IMR-90 (cell line): Measurements from ENCODE around the gene ACOT7. TPM values are rescaled to one million over a fixed set of nuclear protein-coding genes. Genes with fewer than 3 reads are reported as not detected.

Experiments used
- ATAC-seq: fragments of 200-7000 bp; cut with Tn5 transposase; 2 replicates; pipeline ENCODE4 v1.9.1; 2020; ENCODE audit warnings: low read depth, mild to moderate bottlenecking, moderate library complexity
- BruUV-seq: library from RNA; stranded (reverse); fragments of 400-500 nt; replicated peaks from 2 replicates; lab custom pipeline; 2021; lab: Mats Ljungman, UMichigan
- CTCF ChIA-PET: fragments of 300-600 bp; formaldehyde crosslinking; extraction: SDS; loops from one replicate; lab custom pipeline; 2021; ENCODE audit warnings: antibody characterized with exemption; lab: Yijun Ruan, JAX
- POLR2A ChIA-PET: fragments of 300-600 bp; sonication (Branson Sonifier 250); formaldehyde crosslinking; loops from one replicate; lab custom pipeline; 2022; ENCODE audit warnings: antibody characterized with exemption; ENCODE audit not compliant: unreplicated experiment; lab: Charles Lee
- DNase-seq: peaks from one replicate; pipeline ENCODE4 v3.0.0; 2013
- H2AFZ ChIP-seq: replicated peaks from 2 replicates; pipeline ENCODE3; 2013; ENCODE audit warnings: low read length, mild to moderate bottlenecking; ENCODE audit not compliant: poor library complexity
- H2AK5ac ChIP-seq: 2 replicates; pipeline ENCODE4 v1.6.1; 2013; ENCODE audit warnings: low read depth, low read length, inconsistent platforms
- H2AK9ac ChIP-seq: replicated peaks from 2 replicates; pipeline ENCODE3; 2013; ENCODE audit warnings: mild to moderate bottlenecking, low read depth, low read length, moderate library complexity; ENCODE audit not compliant: poor library complexity
- H2BK120ac ChIP-seq: 2 replicates; pipeline ENCODE4 v1.6.1; 2013; ENCODE audit warnings: low read depth, low read length, inconsistent platforms
- H2BK15ac ChIP-seq: 3 replicates; pipeline ENCODE4 v1.6.1; 2013; ENCODE audit warnings: low read depth, low read length, inconsistent platforms
- H2BK20ac ChIP-seq: 2 replicates; pipeline ENCODE4 v1.6.1; 2013; ENCODE audit warnings: low read depth, mild to moderate bottlenecking, inconsistent platforms, low read length, moderate library complexity
- H2BK5ac ChIP-seq: 2 replicates; pipeline ENCODE4 v1.6.1; 2013; ENCODE audit warnings: mild to moderate bottlenecking, low read depth, low read length, inconsistent platforms; ENCODE audit not compliant: poor library complexity, severe bottlenecking
- H3K14ac ChIP-seq: replicated peaks from 2 replicates; pipeline ENCODE4 v1.6.1; 2013; ENCODE audit warnings: low read depth, low read length, inconsistent platforms
- H3K18ac ChIP-seq: 2 replicates; pipeline ENCODE4 v1.6.1; 2013; ENCODE audit warnings: low read depth, low read length, control low read depth
- H3K23ac ChIP-seq: 2 replicates; pipeline ENCODE4 v1.6.1; 2013; ENCODE audit warnings: low read depth, low read length, inconsistent platforms
- H3K27ac ChIP-seq: 2 replicates; pipeline ENCODE4 v1.5.1; 2013; ENCODE audit warnings: mild to moderate bottlenecking, control low read depth, low read length; ENCODE audit not compliant: insufficient read depth
- H3K27me3 ChIP-seq: 2 replicates; pipeline ENCODE4 v1.6.1; 2013; ENCODE audit warnings: low read length; ENCODE audit not compliant: control insufficient read depth, insufficient read depth
- H3K36me3 ChIP-seq: 2 replicates; pipeline ENCODE4 v1.6.1; 2013; ENCODE audit warnings: low read length, mixed read lengths; ENCODE audit not compliant: control insufficient read depth, insufficient read depth
- H3K4ac ChIP-seq: 2 replicates; pipeline ENCODE4 v1.6.1; 2013; ENCODE audit warnings: low read depth, low read length, inconsistent platforms
- H3K4me1 ChIP-seq: 2 replicates; pipeline ENCODE4 v1.6.1; 2013; ENCODE audit warnings: low read length, mixed read lengths; ENCODE audit not compliant: control insufficient read depth, insufficient read depth
- H3K4me2 ChIP-seq: 2 replicates; pipeline ENCODE4 v1.6.1; 2013; ENCODE audit warnings: low read depth, mild to moderate bottlenecking, control low read depth, low read length, moderate library complexity
- H3K4me3 ChIP-seq: 2 replicates; pipeline ENCODE4 v1.5.1; 2013; ENCODE audit warnings: low read depth, mild to moderate bottlenecking, control low read depth, low read length, moderate library complexity; ENCODE audit not compliant: insufficient read depth
- H3K56ac ChIP-seq: 2 replicates; pipeline ENCODE4 v1.6.1; 2013; ENCODE audit warnings: low read length, inconsistent platforms; ENCODE audit not compliant: insufficient read depth; ENCODE audit errors: extremely low read depth
- H3K79me1 ChIP-seq, 2 experiments: 2 replicates each; pipeline ENCODE4 v1.6.1; 2013; ENCODE audit warnings: low read length in 2 of 2, inconsistent platforms in 1 of 2, low read depth in 1 of 2
- H3K9ac ChIP-seq: 2 replicates; pipeline ENCODE4 v1.6.1; 2013; ENCODE audit warnings: low read depth, low read length, control low read depth
- H3K9me1 ChIP-seq: 2 replicates; pipeline ENCODE4 v1.6.1; 2013; ENCODE audit warnings: low read length, inconsistent platforms; ENCODE audit not compliant: insufficient read depth
- H3K9me3 ChIP-seq: 2 replicates; pipeline ENCODE4 v1.6.1; 2013; ENCODE audit warnings: low read length; ENCODE audit not compliant: control insufficient read depth, insufficient read depth
- H4K20me1 ChIP-seq: 2 replicates; pipeline ENCODE4 v1.6.1; 2013; ENCODE audit warnings: low read length, inconsistent platforms; ENCODE audit not compliant: insufficient read depth
- H4K5ac ChIP-seq: 2 replicates; pipeline ENCODE4 v1.6.1; 2013; ENCODE audit warnings: mild to moderate bottlenecking, low read depth, low read length, control low read depth
- H4K8ac ChIP-seq, 2 experiments: 2 replicates each; pipeline ENCODE4 v1.6.1; 2013; ENCODE audit warnings: low read depth in 2 of 2, low read length in 2 of 2, control low read depth in 1 of 2, inconsistent platforms in 1 of 2
- H4K91ac ChIP-seq: 2 replicates; pipeline ENCODE4 v1.6.1; 2013; ENCODE audit warnings: low read depth, low read length, inconsistent platforms; ENCODE audit not compliant: insufficient read depth
- BHLHE40 ChIP-seq: fragments of 150-350 bp; IDR thresholded peaks from 2 replicates; pipeline ENCODE4 v1.6.1; 2016; ENCODE audit warnings: mild to moderate bottlenecking, low read depth, low read length
- CEBPB ChIP-seq: IDR thresholded peaks from 2 replicates; pipeline ENCODE4 v1.6.1; 2012; ENCODE audit warnings: low read depth, low read length, improper control_type of control experiment
- CHD1 ChIP-seq: IDR thresholded peaks from 2 replicates; pipeline ENCODE4 v1.6.1; 2012; ENCODE audit warnings: low read depth, low read length, improper control_type of control experiment
- ELK1 ChIP-seq: fragments of 150-350 bp; IDR thresholded peaks from 2 replicates; pipeline ENCODE4 v1.6.1; 2016; ENCODE audit warnings: low read depth, mild to moderate bottlenecking, low read length, moderate library complexity, borderline replicate concordance
- FOS ChIP-seq: fragments of 150-350 bp; IDR thresholded peaks from 2 replicates; pipeline ENCODE4 v1.6.1; 2016; ENCODE audit warnings: low read depth, low read length
- MAFK ChIP-seq: IDR thresholded peaks from 2 replicates; pipeline ENCODE4 v1.6.1; 2012; ENCODE audit warnings: low read depth, low read length, improper control_type of control experiment
- RCOR1 ChIP-seq: IDR thresholded peaks from 2 replicates; pipeline ENCODE4 v1.6.1; 2012; ENCODE audit warnings: mild to moderate bottlenecking, low read length, improper control_type of control experiment; ENCODE audit not compliant: insufficient replicate concordance
- SMC3 ChIP-seq: fragments of 150-350 bp; IDR thresholded peaks from 2 replicates; pipeline ENCODE4 v1.6.1; 2016; ENCODE audit warnings: low read depth, mild to moderate bottlenecking, antibody characterized with exemption, low read length, moderate library complexity
- whole genome bisulfite sequencing, 2 experiments: methylation state at CpG; one replicate each; pipeline versions ENCODE4 v1.1.5 to v1.1.7; 2013; ENCODE audit warnings: missing lambda C conversion rate in 2 of 2; ENCODE audit not compliant: insufficient read length in 1 of 2; ENCODE audit errors: extremely low coverage in 2 of 2; 5-methylcytosine and 5-hydroxymethylcytosine counted together
- dilution Hi-C: fragments of 300-500 bp; cut with HindIII; formaldehyde crosslinking; loops from one replicate; pipeline ENCODE4 v1.14.3; 2018; ENCODE audit warnings: low sequenced_read_pairs; ENCODE audit not compliant: unreplicated experiment
- in situ Hi-C: fragments of 300-500 bp; cut with MboI; formaldehyde crosslinking; loops from 3 replicates; pipeline ENCODE4 v1.14.3; 2019; ENCODE audit warnings: low sequenced_read_pairs, inconsistent platforms, mixed read lengths
- intact Hi-C: fragments of 100-400 bp; cut with micrococcal nuclease; formaldehyde crosslinking; loops from 2 replicates; pipeline ENCODE4 v1.10.0; 2022
- polyA plus RNA-seq, 3 experiments: library from polyadenylated mRNA; depleted of rRNA; stranded (reverse); fragments of >200 nt; gene quantifications; 2 replicates each; pipeline ENCODE4 v1.2.3, GENCODE V29; 2012; ENCODE audit warnings: low replicate concordance in 1 of 3
- total RNA-seq: library from RNA; depleted of rRNA; stranded (reverse); fragments of >200 nt; gene quantifications from 2 replicates; pipeline ENCODE4 v1.2.3, GENCODE V29; 2012

Gene ACOT7
- total and polyA plus RNA-seq, 2 of the 4 experiments (the other 2 are of a cell fraction), result 51.6 to 242 TPM

GRCh38 chr1:6285336-6285735, 108.2 kb downstream of the ACOT7 start:
- Histone ChIP-seq H3K27me3 (no peaks in the 10 kb centered on the region), H3K27ac (no peak overlapping the region), H2BK5ac (no peak overlapping the region), H4K91ac (no peak overlapping the region), H3K4me2 (no peak overlapping the region), H4K5ac (no peak overlapping the region), H3K56ac (no peak overlapping the region; the same call in 1 of the 2 replicates), H3K9me1 (no peaks in the 10 kb centered on the region), H3K9me3 (no peaks in the 10 kb centered on the region), H3K79me1 (no peaks in the 10 kb centered on the region; a peak in 1 of 4 replicates), H3K4me3 (no peak overlapping the region), H4K8ac (no peak overlapping the region), H2BK120ac (no peak overlapping the region), H3K4me1 (peaks cover 4% of the 10 kb centered on the region; the same call in 1 of the 2 replicates), H2AK5ac (no peak overlapping the region), H3K14ac (no peak overlapping the region), H2BK15ac (no peak overlapping the region), H2AK9ac (no peak overlapping the region), H3K4ac (no peak overlapping the region), H3K9ac (no peak overlapping the region), H3K36me3 (peaks cover 3% of the 10 kb centered on the region; the same call in 1 of the 2 replicates), H3K18ac (no peak overlapping the region), H2BK20ac (no peak overlapping the region), H3K23ac (no peak overlapping the region), H2AFZ (no peak overlapping the region), H4K20me1 (no peaks in the 10 kb centered on the region)
- dilution Hi-C loops, result no loop called here
- no peak for TF ChIP-seq RCOR1
- TF ChIP-seq MAFK, result no peak
- no peak for TF ChIP-seq CHD1
- no peak for TF ChIP-seq ELK1
- TF ChIP-seq SMC3, result no peak
- no peak for TF ChIP-seq FOS
- no peak for TF ChIP-seq CEBPB
- TF ChIP-seq BHLHE40, result no peak
- in situ Hi-C loops, result no loop called here
- no TSS peak for BruUV-seq
- WGBS, 2 experiments, result no CpG with 5 or more reads among the region's 11 CpGs
- ATAC-seq (no peak), DNase-seq (no peak)
- ChIA-PET CTCF (no interaction called here), POLR2A (no interaction called here)
- intact Hi-C loops, result no loop called here
